ENCODE measurements around the gene ZNF668.

The ZNF668 gene

GRCh38 chr16:31081428-31082351 lies 7.7 kb upstream of the ZNF668 start:
- no peak for DNase-seq (ENCODE audit: low read depth)

- DNase-seq (ENCODE audit: low read depth): no peak
These were observed 6.8 kb upstream of the ZNF668 start for GRCh38 chr16:31080756-31081419.

GRCh38 chr16:31080035-31080629 lies 6.1 kb upstream of the ZNF668 start:
- DNase-seq (ENCODE audit: low read depth): no peak

- no peak for DNase-seq (ENCODE audit: low read depth)
These were observed 5.4 kb upstream of the ZNF668 start for GRCh38 chr16:31079342-31079944.

GRCh38 chr16:31078597-31079341 lies 4.7 kb upstream of the ZNF668 start:
- no peak for DNase-seq (ENCODE audit: low read depth)

GRCh38 chr16:31077592-31078396 lies 3.8 kb upstream of the ZNF668 start:
- no peak for DNase-seq (ENCODE audit: low read depth)

- DNase-seq (ENCODE audit: low read depth): no peak
These were observed 3.0 kb upstream of the ZNF668 start for GRCh38 chr16:31077024-31077423.

GRCh38 chr16:31076319-31076718 lies 2.3 kb upstream of the ZNF668 start:
- no peak for DNase-seq (ENCODE audit: low read depth)

GRCh38 chr16:31074814-31075183 lies 759 bp upstream of the ZNF668 start:
- peak; percentile 18 for DNase-seq (ENCODE audit: low read depth)

GRCh38 chr16:31073142-31073969 lies 684 bp downstream of the ZNF668 start:
- peak; percentile 90 for DNase-seq (ENCODE audit: low read depth)

- DNase-seq (ENCODE audit: low read depth): peak; percentile 47
These were observed 1.4 kb downstream of the ZNF668 start for GRCh38 chr16:31072540-31073141.

GRCh38 chr16:31071861-31072260 lies 2.2 kb downstream of the ZNF668 start:
- peak; percentile 64 for DNase-seq (ENCODE audit: low read depth)

GRCh38 chr16:31067342-31067741 lies 6.7 kb downstream of the ZNF668 start:
- DNase-seq (ENCODE audit: low read depth): no peak

- peak; percentile 93 for DNase-seq (ENCODE audit: low read depth)
These were observed 9.1 kb downstream of the ZNF668 start for GRCh38 chr16:31064882-31065461.

- peak; percentile 26 for DNase-seq (ENCODE audit: low read depth)
These were observed 10.0 kb downstream of the ZNF668 start for GRCh38 chr16:31063843-31064611.

GRCh38 chr16:31063495-31063842 lies 10.6 kb downstream of the ZNF668 start:
- DNase-seq (ENCODE audit: low read depth): no peak

GRCh38 chr16:31061813-31062440 lies 12.1 kb downstream of the ZNF668 start:
- no peak for DNase-seq (ENCODE audit: low read depth)

Data from amniotic epithelial cell (primary cell).